ENCODE measurements around the gene ACSL1. TPM values are rescaled to one million over a fixed set of nuclear protein-coding genes. Genes with fewer than 3 reads are reported as not detected.

Gene ACSL1
- total and polyA plus RNA-seq, 9 of the 15 experiments (the other 6 are each of a cell fraction or from before 2014, with no cell fraction given) = 6.7 to 24.1 (median 15.0) TPM

DNA sequence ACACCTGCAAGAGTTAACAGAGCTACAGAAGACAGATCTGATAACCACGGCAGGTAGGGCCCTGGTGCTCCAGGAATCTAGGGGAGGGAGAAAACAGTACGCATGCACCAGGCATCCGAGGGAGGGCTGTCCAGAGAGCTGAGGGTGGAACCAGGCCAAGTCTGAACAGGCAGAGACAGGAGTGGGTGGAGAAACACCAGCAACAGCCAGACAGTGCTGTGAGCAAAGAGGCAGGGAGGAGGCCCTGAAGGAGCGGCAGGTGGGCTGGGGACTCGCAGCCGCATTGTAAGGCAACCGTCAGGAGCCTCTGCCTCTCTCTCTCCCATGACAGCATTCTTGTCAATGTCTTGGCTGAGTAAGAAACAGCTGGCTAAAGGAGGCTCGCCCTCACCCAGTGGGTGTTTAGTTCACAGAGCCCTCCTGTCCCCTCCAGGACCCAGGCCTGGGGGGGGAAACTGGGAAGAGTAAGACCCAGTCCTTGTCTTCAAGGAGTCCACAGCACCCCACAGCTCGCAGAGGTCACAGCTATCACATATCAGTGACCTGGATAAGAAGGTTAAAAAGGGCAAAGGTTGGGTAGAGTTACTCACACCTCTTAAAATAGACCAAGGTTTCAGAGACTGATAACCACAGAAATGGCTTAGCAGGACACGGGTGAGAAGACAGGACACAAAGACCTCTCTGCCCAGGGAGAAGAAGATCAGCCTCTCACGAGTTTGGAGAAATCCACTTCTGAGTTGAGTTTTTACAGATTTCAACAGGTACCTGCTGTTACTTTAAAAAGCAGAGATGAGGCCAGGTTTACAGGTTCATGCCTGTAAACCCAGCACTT lies 10.5 kb downstream of the ACSL1 start (continued):
- TF ChIP-seq ATF6 (CRISPR knock-in tag; IDR thresholded peaks at IDR 0.05) (no peak), ARID3A (IDR thresholded peaks at IDR 0.05; ENCODE audit: borderline replicate concordance, low read depth, low read length) (no peak), DLX4 (CRISPR knock-in tag; IDR thresholded peaks at IDR 0.05) (no peak), POLR2AphosphoS5 (IDR thresholded peaks at IDR 0.05; ENCODE audit: control insufficient read depth, insufficient read depth, low read depth, low read length) (no peak), DPF2 (IDR thresholded peaks at IDR 0.05) (peak; percentile 86), MLX (CRISPR knock-in tag; conservative IDR thresholded peaks at IDR 0.05) (no peak), ZNF444 (CRISPR knock-in tag; IDR thresholded peaks at IDR 0.05) (no peak), BACH1 (tag; IDR thresholded peaks at IDR 0.05) (no peak), USF2 (CRISPR knock-in tag; IDR thresholded peaks at IDR 0.05) (no peak), ZNF212 (CRISPR knock-in tag; IDR thresholded peaks at IDR 0.05) (no peak), HNRNPK (IDR thresholded peaks at IDR 0.05; ENCODE audit: low read depth, low read length, poor library complexity, severe bottlenecking) (no peak), ZNF780A (CRISPR knock-in tag; IDR thresholded peaks at IDR 0.05) (no peak), EP300 (IDR thresholded peaks at IDR 0.05; ENCODE audit: low read length) (peak; percentile 74)
- TF ChIP-seq, protein P1, sequence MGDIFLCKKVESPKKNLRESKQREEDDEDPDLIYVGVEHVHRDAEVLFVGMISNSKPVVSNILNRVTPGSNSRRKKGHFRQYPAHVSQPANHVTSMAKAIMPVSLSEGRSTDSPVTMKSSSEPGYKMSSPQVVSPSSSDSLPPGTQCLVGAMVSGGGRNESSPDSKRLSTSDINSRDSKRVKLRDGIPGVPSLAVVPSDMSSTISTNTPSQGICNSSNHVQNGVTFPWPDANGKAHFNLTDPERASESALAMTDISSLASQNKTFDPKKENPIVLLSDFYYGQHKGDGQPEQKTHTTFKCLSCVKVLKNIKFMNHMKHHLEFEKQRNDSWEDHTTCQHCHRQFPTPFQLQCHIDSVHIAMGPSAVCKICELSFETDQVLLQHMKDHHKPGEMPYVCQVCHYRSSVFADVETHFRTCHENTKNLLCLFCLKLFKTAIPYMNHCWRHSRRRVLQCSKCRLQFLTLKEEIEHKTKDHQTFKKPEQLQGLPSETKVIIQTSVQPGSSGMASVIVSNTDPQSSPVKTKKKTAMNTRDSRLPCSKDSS (IDR thresholded peaks at IDR 0.05; ENCODE audit: low read depth, partially characterized antibody) = no peak

Data from K562 (cell line).